ENCODE results near the gene PTTG1IP. TPM values are rescaled to one million over a fixed set of nuclear protein-coding genes. Genes with fewer than 3 reads are reported as not detected.

The PTTG1IP gene
- total RNA-seq, 2 experiments from 2014 or later, result 42.3 to 45.3 TPM

- POLR2A ChIA-PET, result no interaction called here
- CTCF ChIA-PET, result interaction anchor here (0.6 to 3.6 kb wide), 10 partner anchors 18 to 262 kb away, joined by 3 to 16 read pairs (median 4); partner anchors contain the start of gene UBE2G2
Observed at GRCh38 chr21:44875316-44875700, 1.8 kb upstream of the PTTG1IP start.

GRCh38 chr21:44874497-44875315 is 1.2 kb upstream of the PTTG1IP start:
- ChIA-PET CTCF (interaction anchor here (0.6 to 3.6 kb wide), 9 partner anchors 18 to 263 kb away, joined by 3 to 16 read pairs (median 4); partner anchors contain the start of gene UBE2G2), POLR2A (interaction anchor here (1.4 to 2.7 kb wide), 4 partner anchors 46 to 56 kb away, joined by 4 to 11 read pairs (median 9); partner anchors contain the start of genes ITGB2 and SUMO3)

- POLR2A ChIA-PET, result interaction anchor here (1.0 to 2.7 kb wide), 6 partner anchors 47 to 66 kb away, joined by 4 to 11 read pairs (median 8); partner anchors contain the start of genes ITGB2, SLX9 and SUMO3
Observed at GRCh38 chr21:44874240-44874496, 678 bp upstream of the PTTG1IP start.

GRCh38 chr21:44872649-44873355 is 688 bp downstream of the PTTG1IP start:
- ChIA-PET CTCF (interaction anchor here (0.8 to 2.0 kb wide), 7 partner anchors 20 to 363 kb away, joined by 3 to 8 read pairs (median 3); partner anchors contain the start of gene UBE2G2), POLR2A (interaction anchor here (0.6 to 2.7 kb wide), 8 partner anchors 43 to 79 kb away, joined by 3 to 11 read pairs (median 4); partner anchors contain the start of genes SLX9 and SUMO3)

More at GRCh38 chr21:44874240-44874496, 678 bp upstream of the PTTG1IP start:
- CTCF ChIA-PET, result interaction anchor here (0.7 to 3.6 kb wide), 7 partner anchors 38 to 364 kb away, joined by 3 to 16 read pairs (median 4); partner anchors contain the start of gene UBE2G2

GRCh38 chr21:44872323-44872648 is 1.2 kb downstream of the PTTG1IP start:
- CTCF ChIA-PET, result interaction anchor here (0.8 to 2.0 kb wide), 6 partner anchors 20 to 71 kb away, joined by 3 to 8 read pairs (median 3); partner anchors contain the start of gene UBE2G2
- POLR2A ChIA-PET, result interaction anchor here (0.6 to 2.7 kb wide), 4 partner anchors 44 to 79 kb away, joined by 3 to 11 read pairs (median 7); partner anchors contain the start of gene SUMO3

- ChIA-PET POLR2A (interaction anchor here (0.6 to 0.7 kb wide), 2 partner anchors 45 to 78 kb away, joined by 3 read pairs; no protein-coding TSS in a partner anchor), CTCF (interaction anchor here (0.8 to 2.0 kb wide), 2 partner anchors 56 to 61 kb away, joined by 3 to 8 read pairs; no protein-coding TSS in a partner anchor)
Observed at GRCh38 chr21:44871576-44872269, 1.8 kb downstream of the PTTG1IP start.

GRCh38 chr21:44870748-44871495 is 2.6 kb downstream of the PTTG1IP start:
- CTCF ChIA-PET, result no interaction called here
- POLR2A ChIA-PET, result no interaction called here

GRCh38 chr21:44869781-44870747 is 3.4 kb downstream of the PTTG1IP start:
- CTCF ChIA-PET, result no interaction called here
- POLR2A ChIA-PET, result no interaction called here

- POLR2A ChIA-PET, result no interaction called here
- CTCF ChIA-PET, result no interaction called here
Observed at GRCh38 chr21:44868707-44869106, 4.8 kb downstream of the PTTG1IP start.

- ChIA-PET POLR2A (no interaction called here), CTCF (no interaction called here)
Observed at GRCh38 chr21:44867999-44868700, 5.3 kb downstream of the PTTG1IP start.

- CTCF ChIA-PET, result no interaction called here
- POLR2A ChIA-PET, result no interaction called here
Observed at GRCh38 chr21:44867464-44867863, 6.0 kb downstream of the PTTG1IP start.

GRCh38 chr21:44866780-44867179 is 6.7 kb downstream of the PTTG1IP start:
- ChIA-PET POLR2A (interaction anchor here (0.7 kb wide), 1 partner anchor 64 kb away, joined by 3 read pairs; no protein-coding TSS in a partner anchor), CTCF (interaction anchor here (0.6 kb wide), 2 partner anchors 34 to 426 kb away, joined by 3 to 4 read pairs; no protein-coding TSS in a partner anchor)

GRCh38 chr21:44865561-44866280 is 7.8 kb downstream of the PTTG1IP start:
- ChIA-PET CTCF (interaction anchor here (1.0 kb wide), 1 partner anchor 65 kb away, joined by 3 read pairs; no protein-coding TSS in a partner anchor), POLR2A (no interaction called here)

- ChIA-PET POLR2A (no interaction called here), CTCF (no interaction called here)
Observed at GRCh38 chr21:44862869-44863685, 10.4 kb downstream of the PTTG1IP start.

- ChIA-PET POLR2A (no interaction called here), CTCF (no interaction called here)
Observed at GRCh38 chr21:44858791-44859190, 14.7 kb downstream of the PTTG1IP start.

GRCh38 chr21:44858291-44858690 is 15.2 kb downstream of the PTTG1IP start:
- POLR2A ChIA-PET, result no interaction called here

More at GRCh38 chr21:44858291-44858690, 15.2 kb downstream of the PTTG1IP start:
- CTCF ChIA-PET, result no interaction called here
